Measurements from ENCODE around the gene ACTR3.

GRCh38 chr2:113925884-113926283 lies 36.0 kb downstream of the ACTR3 start:
- no peak for TF ChIP-seq EZH2 (IDR thresholded peaks at IDR 0.05; ENCODE audit: borderline replicate concordance, insufficient read depth, low read depth, low read length, poor library complexity, severe bottlenecking)
- TF ChIP-seq CTCF (IDR thresholded peaks at IDR 0.05) = no peak
